NCI-H128 (cell line): ENCODE results near the gene ANO6.
"Not testable (repeated sequence)": the region's sequence is repeated elsewhere in the genome, so short reads cannot be mapped to it uniquely, and the experiment has no call there.

Source experiments
- DNase-seq: peaks from one replicate; lab custom pipeline; 2025; ENCODE audit not compliant: unreplicated experiment; lab: John Stamatoyannopoulos, UW

ANO6 gene

DNA sequence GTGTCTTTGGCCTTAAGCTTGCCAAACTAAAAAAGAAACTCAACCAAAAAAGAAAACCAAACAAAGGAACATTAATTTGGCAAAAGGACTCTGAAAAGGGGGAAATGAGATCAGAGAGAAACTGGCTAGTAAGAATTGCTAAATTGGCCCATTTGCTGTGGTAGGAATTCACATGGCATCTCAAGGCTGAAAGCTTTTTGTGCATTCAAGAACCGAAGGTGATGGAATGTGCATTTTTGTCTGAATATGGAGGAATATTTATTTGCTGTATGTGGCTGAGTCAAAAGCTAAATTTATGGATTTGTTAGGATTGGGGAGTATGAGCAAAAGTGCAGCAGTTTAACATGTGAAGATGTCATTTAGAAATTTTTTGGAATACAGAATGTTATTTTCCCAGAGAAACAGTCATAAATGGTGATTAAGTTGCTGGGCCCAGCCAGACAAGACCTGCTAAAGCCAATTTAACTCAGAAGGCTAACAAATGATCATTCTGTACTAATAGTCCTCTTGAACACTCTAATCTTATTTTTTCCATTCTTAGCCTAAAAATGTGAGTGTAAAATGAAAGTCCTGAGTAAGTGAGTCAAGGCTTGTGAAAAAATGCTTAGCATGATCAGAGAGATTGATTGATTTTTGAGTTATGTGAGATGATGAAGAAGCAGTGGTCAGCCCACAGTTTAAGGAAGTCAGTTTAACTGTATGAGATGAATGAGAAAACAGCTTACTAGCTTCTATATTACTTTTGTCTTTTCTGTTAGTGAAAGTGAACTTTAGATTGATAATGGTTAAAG, 94.1 kb downstream of the ANO6 start:
- DNase-seq = no peak

- DNase-seq = no peak
Observed at GRCh38 chr12:45310627-45310968, 94.7 kb downstream of the ANO6 start.

- no peak for DNase-seq
Observed at GRCh38 chr12:45312012-45312411, 96.1 kb downstream of the ANO6 start.

DNA sequence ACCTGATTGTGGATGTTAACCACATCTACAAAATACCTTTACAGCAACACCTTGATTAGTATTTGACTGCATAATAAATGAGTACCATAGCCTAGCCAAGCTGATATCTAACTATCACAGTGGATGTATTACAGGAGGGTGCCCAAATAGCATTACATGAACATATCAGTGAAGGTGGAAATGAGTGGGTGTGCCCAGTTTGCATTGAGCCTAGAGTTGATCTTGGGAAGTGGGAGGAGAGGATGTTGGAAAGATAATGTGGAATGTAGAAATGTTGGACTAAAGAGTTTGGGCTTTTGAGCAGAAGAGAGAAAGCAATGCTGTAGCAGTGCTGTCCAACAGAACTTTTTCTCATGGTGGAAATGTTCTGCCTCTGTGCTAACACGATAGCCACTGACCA, 98.9 kb downstream of the ANO6 start:
- no peak for DNase-seq

DNA sequence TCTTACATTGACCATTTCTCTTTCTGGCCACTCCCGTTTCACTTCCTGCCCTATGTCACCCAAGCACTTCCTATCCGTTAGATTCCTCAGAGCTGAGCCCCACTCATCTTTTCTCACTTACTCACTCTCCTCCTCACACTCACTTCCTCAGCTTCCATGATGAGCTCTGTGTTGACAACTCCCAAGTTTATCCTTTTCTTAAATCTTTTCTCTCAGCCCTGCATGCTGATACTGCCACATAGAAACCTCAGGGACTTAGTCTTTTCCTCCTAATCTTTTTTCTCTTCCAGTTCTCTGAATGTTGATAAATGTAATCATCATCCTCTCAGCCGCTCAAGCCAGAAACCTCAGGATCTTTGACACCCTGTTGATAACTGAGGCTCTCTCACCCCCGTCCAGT, 99.6 kb downstream of the ANO6 start:
- no peak for DNase-seq

- DNase-seq = not testable (repeated sequence)
Observed at GRCh38 chr12:45317261-45317660, 101.4 kb downstream of the ANO6 start.

- no peak for DNase-seq
Observed at GRCh38 chr12:45322810-45323209, 106.9 kb downstream of the ANO6 start.

DNA sequence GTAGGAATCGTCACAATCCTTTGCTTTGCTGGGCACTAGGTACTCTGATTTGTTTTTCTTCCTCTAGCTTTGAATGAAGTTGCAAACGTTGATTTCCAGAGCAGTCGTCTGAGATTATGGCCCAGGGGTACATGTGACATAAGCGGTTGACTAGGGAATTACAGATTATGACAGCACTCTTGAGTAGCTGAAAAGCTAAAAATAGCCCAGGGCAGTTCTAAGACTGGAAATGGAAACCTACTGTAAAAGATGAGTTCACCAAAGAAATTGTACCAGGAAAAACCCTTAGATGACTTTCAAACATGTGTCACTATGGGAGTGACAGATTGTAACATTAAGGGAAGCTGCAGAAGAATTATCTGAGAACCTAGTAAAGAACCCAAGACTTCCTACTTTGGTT, 108.5 kb downstream of the ANO6 start:
- no peak for DNase-seq

DNA sequence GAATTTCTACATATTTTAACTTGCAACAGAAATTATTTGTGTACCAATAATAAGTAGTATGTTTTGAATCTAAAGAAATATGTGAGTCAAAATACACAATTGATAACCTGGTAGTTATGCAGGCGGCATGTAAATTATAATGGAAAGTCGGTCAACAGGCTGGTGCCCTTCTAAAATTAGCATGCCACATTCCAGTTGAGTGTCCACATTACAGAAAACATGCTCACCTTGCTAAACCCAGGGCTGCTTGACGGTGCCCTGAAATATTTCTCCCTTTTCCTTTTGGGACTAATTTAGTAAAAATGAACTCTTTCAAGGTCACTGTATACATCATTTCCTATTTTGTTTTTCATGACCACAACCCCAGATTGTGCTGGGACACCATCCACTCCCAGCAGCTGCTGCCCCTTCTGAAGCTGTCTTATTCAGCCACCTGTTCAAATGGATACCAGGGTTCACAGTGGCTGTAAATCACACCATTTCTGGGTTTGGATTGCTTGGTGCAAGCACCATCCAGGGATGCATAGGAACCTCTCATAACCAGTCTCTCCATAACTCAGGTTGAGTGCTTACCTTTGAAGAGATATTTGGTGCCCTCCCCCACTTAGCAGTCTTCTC, 110.6 kb downstream of the ANO6 start:
- DNase-seq = no peak

DNA sequence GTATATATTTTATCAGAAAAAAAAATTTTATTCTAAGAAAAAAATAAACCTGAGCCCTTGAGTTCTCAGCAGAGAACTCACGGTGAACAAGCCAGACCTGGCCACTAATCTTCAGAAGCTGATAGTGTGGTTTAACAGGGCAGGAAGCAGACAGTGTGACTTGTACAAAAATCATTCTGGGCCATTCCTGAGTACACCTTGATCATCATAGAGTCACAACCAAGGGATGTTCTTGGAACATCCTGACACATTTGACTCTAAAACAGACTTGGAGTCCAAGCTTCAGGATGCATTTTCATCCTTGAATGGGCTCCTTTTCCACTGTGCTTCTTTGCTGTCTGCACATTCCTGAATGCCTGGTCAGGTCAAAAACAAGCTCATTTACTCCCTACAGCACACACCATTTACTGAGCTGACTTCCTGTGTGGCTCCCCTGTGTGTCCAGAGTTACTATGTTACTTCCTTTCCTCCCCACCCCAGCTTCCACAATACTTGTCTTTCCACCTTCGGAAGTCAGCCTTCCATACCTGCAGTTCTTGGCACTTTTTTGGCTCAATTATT, 112.0 kb downstream of the ANO6 start:
- no peak for DNase-seq

GRCh38 chr12:45329238-45329637, 113.3 kb downstream of the ANO6 start:
- DNase-seq = no peak

GRCh38 chr12:45329702-45330101, 113.8 kb downstream of the ANO6 start:
- no peak for DNase-seq

DNA sequence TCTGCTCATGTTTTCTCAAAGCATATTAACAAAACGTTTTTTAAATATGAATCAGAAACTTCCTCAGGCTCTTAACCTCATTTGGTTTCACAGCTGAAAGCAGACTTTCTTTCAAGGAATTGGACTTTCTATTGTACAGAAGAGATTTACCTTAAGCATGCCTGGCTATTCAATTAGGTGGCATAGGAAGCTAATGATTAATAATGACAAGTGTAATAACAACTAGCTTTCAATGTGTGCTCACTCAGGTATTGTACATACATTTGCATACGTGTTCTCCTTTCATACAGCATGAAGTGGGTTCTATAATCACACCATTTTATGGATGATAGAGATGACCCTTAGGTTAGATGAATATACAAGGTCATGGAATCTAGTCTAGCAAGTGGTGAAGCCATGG, 115.7 kb downstream of the ANO6 start:
- no peak for DNase-seq

DNA sequence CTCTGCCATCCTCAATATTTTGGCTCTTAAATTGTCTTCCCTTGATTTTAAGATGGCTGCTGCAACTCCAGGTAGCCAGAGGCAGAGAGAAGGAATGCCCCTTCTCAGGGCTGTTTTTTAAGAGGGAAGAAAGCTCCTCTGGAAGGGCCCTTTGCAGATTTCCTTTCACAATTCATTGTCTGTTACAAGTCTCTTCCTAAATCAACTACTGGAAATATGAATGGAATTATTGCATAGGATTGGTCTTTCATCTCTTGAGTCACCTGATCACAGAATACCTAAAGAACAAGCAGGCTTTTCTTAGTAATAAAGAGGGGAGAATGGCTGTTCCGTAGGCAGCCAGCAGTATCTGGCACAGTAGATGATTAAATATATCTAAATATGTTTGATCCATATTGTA, 118.5 kb downstream of the ANO6 start:
- no peak for DNase-seq

- no peak for DNase-seq
Observed at GRCh38 chr12:45336331-45336730, 120.4 kb downstream of the ANO6 start.

DNA sequence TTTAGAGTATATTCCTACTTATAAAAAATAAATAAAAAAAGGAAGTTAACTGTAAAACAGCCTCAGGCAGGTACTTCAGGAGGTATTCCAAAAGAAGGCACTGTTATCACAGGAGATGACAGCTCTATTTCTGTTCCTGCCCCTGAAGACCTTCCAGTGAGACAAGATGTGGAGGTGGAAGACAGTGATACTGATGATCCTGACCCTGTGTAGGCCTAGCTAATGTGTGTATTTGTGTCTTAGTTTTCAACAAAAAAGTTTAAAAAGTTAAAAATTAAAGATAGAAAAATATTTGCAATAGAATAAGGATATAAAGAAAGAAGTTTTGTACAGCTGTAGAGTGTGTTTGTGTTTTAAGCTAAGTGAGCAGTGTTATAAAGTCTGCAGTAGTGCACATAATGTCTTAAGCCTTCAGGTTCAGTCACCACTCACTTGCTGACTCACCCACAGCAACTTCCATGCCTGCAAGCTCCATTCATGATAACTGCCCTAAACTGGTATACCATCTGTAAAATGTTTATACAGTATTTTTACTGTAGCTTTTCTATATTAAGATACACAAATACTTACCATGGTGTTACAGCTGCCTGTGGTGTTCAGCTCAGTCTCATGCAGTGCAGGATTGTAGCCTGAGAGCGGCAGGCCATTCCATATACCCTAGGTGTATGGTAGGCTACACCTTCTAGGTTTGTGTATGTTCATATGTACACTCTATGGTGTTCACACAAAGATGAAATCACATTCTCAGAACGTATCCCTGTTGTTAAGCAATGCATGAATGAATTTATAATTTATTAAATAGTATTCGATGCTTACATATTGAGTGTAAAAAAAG, 121.1 kb downstream of the ANO6 start:
- DNase-seq = no peak

DNA sequence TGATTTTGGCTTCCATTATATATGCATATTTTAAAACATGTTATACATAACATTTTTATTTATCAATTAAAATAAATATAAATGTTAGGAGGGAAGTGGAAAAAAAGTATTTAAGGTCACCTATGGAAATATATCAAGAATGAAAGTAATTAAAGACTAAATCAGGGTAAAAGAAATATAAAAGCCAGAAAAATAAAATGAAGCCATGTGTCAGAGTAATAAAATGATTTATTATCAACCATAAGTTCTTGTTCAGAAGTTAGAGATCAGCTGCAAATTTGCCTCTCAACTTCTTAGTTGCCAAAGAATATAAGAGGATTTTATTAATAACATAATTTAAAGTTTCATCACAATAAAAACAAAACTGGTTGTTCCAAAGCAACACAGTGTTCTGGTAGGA, 121.9 kb downstream of the ANO6 start:
- no peak for DNase-seq

DNA sequence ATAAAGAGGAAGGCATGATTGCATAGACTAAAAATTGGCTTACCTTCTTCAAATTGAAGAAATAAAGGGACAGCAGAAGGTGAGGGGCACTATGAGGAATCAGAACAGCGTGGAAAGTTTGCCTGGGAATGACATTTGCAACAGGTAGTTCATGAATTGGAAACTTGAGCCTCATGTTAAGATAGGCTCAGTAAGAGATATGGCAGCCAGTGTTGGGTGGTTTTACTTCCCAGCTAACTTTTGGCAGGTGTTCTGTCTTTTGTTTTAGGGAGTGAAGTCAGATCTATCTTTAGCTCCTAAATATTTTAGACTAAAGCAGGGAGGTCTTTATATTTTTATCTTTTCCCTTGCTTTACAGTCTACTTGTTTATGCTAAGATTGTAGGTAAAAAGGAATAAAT, 122.4 kb downstream of the ANO6 start:
- DNase-seq = no peak

DNA sequence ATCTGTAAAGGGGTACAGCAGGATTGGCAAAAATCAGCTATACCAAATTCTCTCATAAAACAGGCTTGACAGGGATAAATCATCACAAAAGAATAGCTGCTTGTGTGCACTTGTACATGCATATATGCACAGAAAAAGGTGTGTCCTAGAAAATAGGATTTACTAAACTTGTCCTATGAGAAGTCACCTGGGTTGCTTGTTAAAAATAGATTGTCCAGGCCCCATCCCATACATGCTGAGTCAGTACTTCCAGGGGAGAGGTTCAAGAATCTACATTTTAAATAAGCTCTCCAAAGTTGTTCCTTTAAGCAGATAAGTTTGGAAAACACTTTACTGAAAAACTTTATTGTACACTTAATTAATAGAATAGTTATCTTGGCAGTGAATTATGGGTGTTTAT, 123.1 kb downstream of the ANO6 start:
- DNase-seq = no peak

DNA sequence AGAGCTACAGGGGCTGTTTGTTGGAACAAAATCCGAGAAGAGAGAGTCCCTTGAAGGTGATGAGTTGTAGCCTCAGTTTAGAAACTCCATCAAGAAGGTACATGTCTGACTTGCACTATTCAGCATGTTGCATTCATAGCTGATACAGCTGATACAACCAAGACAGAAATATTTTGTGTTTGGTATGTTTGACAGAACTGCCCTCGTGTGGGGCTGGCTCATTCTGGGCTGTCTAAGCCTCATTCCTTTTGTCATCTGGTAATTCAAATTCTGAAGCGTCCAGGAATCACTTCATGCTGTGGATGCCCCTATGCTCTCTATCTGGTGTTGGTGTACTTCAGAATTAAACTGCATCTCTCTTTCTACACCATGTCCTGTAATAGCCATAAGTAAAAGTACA, 126.3 kb downstream of the ANO6 start:
- DNase-seq = no peak

GRCh38 chr12:45342848-45343247, 127.0 kb downstream of the ANO6 start:
- DNase-seq = no peak
